DMS 273 (cell line): ENCODE measurements around the gene RCL1.
A peak's percentile ranks its signal among the peaks of the same experiment; 100 is the strongest.

Experiments used
- DNase-seq: peaks from one replicate; lab custom pipeline; 2025; ENCODE audit not compliant: unreplicated experiment; lab: John Stamatoyannopoulos, UW

RCL1 gene

GRCh38 chr9:4810565-4810964, 17.8 kb downstream of the RCL1 start:
- DNase-seq = no peak

- no peak for DNase-seq
Measured at GRCh38 chr9:4811824-4812223, 19.1 kb downstream of the RCL1 start.

GRCh38 chr9:4812858-4813257, 20.1 kb downstream of the RCL1 start:
- no peak for DNase-seq

- no peak for DNase-seq
Measured at GRCh38 chr9:4814913-4815312, 22.2 kb downstream of the RCL1 start.

- DNase-seq = no peak
Measured at GRCh38 chr9:4815381-4815956, 22.7 kb downstream of the RCL1 start.

GRCh38 chr9:4820168-4820567, 27.4 kb downstream of the RCL1 start:
- no peak for DNase-seq

GRCh38 chr9:4821133-4821532, 28.4 kb downstream of the RCL1 start:
- no peak for DNase-seq

GRCh38 chr9:4822057-4822456, 29.3 kb downstream of the RCL1 start:
- no peak for DNase-seq

- DNase-seq = no peak
Measured at GRCh38 chr9:4826417-4827166, 33.8 kb downstream of the RCL1 start.

GRCh38 chr9:4827224-4827623, 34.5 kb downstream of the RCL1 start:
- DNase-seq = no peak

GRCh38 chr9:4828761-4829160, 36.0 kb downstream of the RCL1 start:
- DNase-seq = peak; percentile 30

- DNase-seq = no peak
Measured at GRCh38 chr9:4829969-4830368, 37.2 kb downstream of the RCL1 start.

GRCh38 chr9:4830699-4831098, 38.0 kb downstream of the RCL1 start:
- DNase-seq = no peak

- no peak for DNase-seq
Measured at GRCh38 chr9:4831119-4831518, 38.4 kb downstream of the RCL1 start.

- DNase-seq = no peak
Measured at GRCh38 chr9:4831944-4832343, 39.2 kb downstream of the RCL1 start.

GRCh38 chr9:4832786-4833579, 40.2 kb downstream of the RCL1 start:
- DNase-seq = peak; percentile 4

- no peak for DNase-seq
Measured at GRCh38 chr9:4833781-4834560, 41.2 kb downstream of the RCL1 start.

- DNase-seq = no peak
Measured at GRCh38 chr9:4836676-4837075, 43.9 kb downstream of the RCL1 start.

GRCh38 chr9:4837261-4838188, 44.8 kb downstream of the RCL1 start:
- DNase-seq = no peak

GRCh38 chr9:4838189-4838546, 45.4 kb downstream of the RCL1 start:
- DNase-seq = no peak
